Fibroblast of villous mesenchyme (primary cell): ENCODE measurements around the gene WNT8A. TPM values are rescaled to one million over a fixed set of nuclear protein-coding genes. Genes with fewer than 3 reads are reported as not detected.
"Not testable (repeated sequence)": the region's sequence is repeated elsewhere in the genome, so short reads cannot be mapped to it uniquely, and the experiment has no call there.

ENCODE experiments used
- DNase-seq: peaks from one replicate; pipeline ENCODE4 v3.0.0-alpha.2; 2010; ENCODE audit warnings: low read depth
- H3K4me3 ChIP-seq: 2 replicates; pipeline ENCODE4 v1.5.1; 2011; ENCODE audit warnings: low read depth, mild to moderate bottlenecking, low read length
- CTCF ChIP-seq: IDR thresholded peaks from 2 replicates; pipeline ENCODE4 v1.5.1; 2012; ENCODE audit warnings: low read depth, mild to moderate bottlenecking, low read length; ENCODE audit not compliant: insufficient read depth
- total RNA-seq: library from RNA; depleted of rRNA; stranded (reverse); fragments of >200 nt; gene quantifications from 2 replicates; pipeline ENCODE4 v1.2.3, GENCODE V29; 2012

The WNT8A gene
- total RNA-seq, 1 donor, result not detected

GRCh38 chr5:138051441-138052296 lies 32.2 kb upstream of the WNT8A start:
- no peak for TF ChIP-seq CTCF
- DNase-seq, result no peak
- no peak overlapping the region for H3K4me3 ChIP-seq

GRCh38 chr5:138052718-138053117 lies 31.1 kb upstream of the WNT8A start:
- DNase-seq, H3K4me3 ChIP-seq: not testable (repeated sequence)

GRCh38 chr5:138053554-138053953 lies 30.3 kb upstream of the WNT8A start:
- TF ChIP-seq CTCF, result no peak

GRCh38 chr5:138054206-138054605 lies 29.6 kb upstream of the WNT8A start:
- TF ChIP-seq CTCF, result no peak
- H3K4me3 ChIP-seq, result no peak overlapping the region
- no peak for DNase-seq

More at GRCh38 chr5:138053554-138053953, 30.3 kb upstream of the WNT8A start:
- no peak for DNase-seq
- H3K4me3 ChIP-seq, result no peak overlapping the region

GRCh38 chr5:138054847-138055558 lies 28.8 kb upstream of the WNT8A start:
- TF ChIP-seq CTCF, result no peak
- DNase-seq, result no peak
- H3K4me3 ChIP-seq, result no peak overlapping the region

- no peak for DNase-seq
- no peak for TF ChIP-seq CTCF
- no peak overlapping the region for H3K4me3 ChIP-seq
Observed at GRCh38 chr5:138064526-138064925, 19.3 kb upstream of the WNT8A start.

GRCh38 chr5:138065102-138065501 lies 18.7 kb upstream of the WNT8A start:
- peak; percentile 38 for TF ChIP-seq CTCF
- no peak overlapping the region for H3K4me3 ChIP-seq
- no peak for DNase-seq
